ENCODE results near the gene KIT.

DNA sequence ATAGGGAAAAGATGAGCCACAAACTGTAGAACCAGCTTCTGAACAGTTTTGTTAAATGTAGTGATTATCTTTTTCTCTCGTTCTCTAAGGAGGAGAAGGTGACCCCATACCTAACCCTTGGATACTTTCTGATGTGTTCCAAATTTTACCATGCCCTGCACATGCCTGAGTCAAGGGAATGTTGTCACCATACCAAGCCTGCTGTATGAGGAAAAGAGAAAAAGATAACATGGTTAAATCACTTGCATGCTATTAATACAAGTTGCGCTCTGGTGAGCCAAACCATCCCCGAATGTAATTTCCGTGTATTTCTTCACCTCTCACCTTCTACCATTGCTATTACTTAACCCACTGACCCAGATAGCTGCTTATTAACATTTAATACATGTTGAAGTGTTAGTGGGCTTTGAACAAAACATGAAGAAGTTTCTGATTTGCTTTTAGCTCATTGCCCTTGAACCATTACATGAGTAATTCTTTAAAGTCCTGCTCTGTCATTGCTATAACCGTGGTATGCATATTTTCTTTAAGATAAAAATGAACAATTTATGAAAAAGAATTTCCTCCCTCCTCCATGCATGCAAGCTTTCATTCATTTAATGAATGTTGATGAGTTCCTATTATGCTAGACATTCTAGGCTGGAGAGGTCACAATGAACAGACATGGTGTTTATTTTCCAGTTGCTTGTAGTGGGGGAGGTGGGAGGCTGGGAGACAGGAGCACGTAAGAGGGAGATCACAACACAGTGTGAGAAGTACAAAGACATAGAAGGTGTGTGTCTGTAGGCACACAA lies 13.6 kb upstream of the KIT start:
- TF ChIP-seq EZH2phosphoT487 (IDR thresholded peaks at IDR 0.05; ENCODE audit: insufficient read depth, low read depth) (no peak), EZH2 (IDR thresholded peaks at IDR 0.05; ENCODE audit: insufficient read depth, poor library complexity, severe bottlenecking) (no peak)
